H1 (cell line): ENCODE results near the gene EVPL. TPM values are rescaled to one million over a fixed set of nuclear protein-coding genes. Genes with fewer than 3 reads are reported as not detected.

Source experiments
- CTCF ChIA-PET: fragments of 300-600 bp; sonication (Branson Sonifier 250); formaldehyde crosslinking; loops from one replicate; lab custom pipeline; 2021; ENCODE audit not compliant: partially characterized antibody; lab: Charles Lee
- POLR2A ChIA-PET: fragments of 300-600 bp; sonication (Branson Sonifier 250); formaldehyde crosslinking; loops from one replicate; lab custom pipeline; 2021; ENCODE audit warnings: inconsistent platforms; ENCODE audit not compliant: partially characterized antibody; lab: Charles Lee
- DNase-seq, 2 experiments: peaks; one replicate each; pipeline versions ENCODE4 v3.0.0 to v3.0.0-alpha.2; 2010 to 2022; ENCODE audit warnings: low spot score in 2 of 2, low read depth in 1 of 2, mixed read lengths in 1 of 2
- FAIRE-seq: peaks from 2 replicates; lab custom pipeline; 2011; peaks lifted over from hg19 to GRCh38; lab: Jason Lieb, UNC
- H2AFZ ChIP-seq: 2 replicates; pipeline ENCODE4 v1.8.1; 2012; ENCODE audit warnings: low read length, inconsistent platforms
- H2AK5ac ChIP-seq: 2 replicates; pipeline ENCODE4 v1.6.1; 2013; ENCODE audit warnings: low read depth, low read length
- H2BK120ac ChIP-seq: replicated peaks from 2 replicates; pipeline ENCODE3; 2013; ENCODE audit warnings: low read depth, low read length, inconsistent platforms
- H2BK12ac ChIP-seq: 2 replicates; pipeline ENCODE4 v1.6.1; 2013; ENCODE audit warnings: low read depth, low read length
- H2BK15ac ChIP-seq: 2 replicates; pipeline ENCODE4 v1.6.1; 2013; ENCODE audit warnings: low read length
- H2BK20ac ChIP-seq: 2 replicates; pipeline ENCODE4 v1.6.1; 2013; ENCODE audit warnings: low read length
- H2BK5ac ChIP-seq: 2 replicates; pipeline ENCODE4 v1.6.1; 2013; ENCODE audit warnings: low read depth, low read length
- H3K14ac ChIP-seq: 2 replicates; pipeline ENCODE4 v1.6.1; 2013; ENCODE audit warnings: inconsistent platforms; ENCODE audit not compliant: insufficient read length
- H3K18ac ChIP-seq: 2 replicates; pipeline ENCODE4 v1.6.1; 2013; ENCODE audit warnings: low read length; ENCODE audit errors: extremely low read depth
- H3K23ac ChIP-seq: 2 replicates; pipeline ENCODE4 v1.6.1; 2013; ENCODE audit warnings: inconsistent platforms; ENCODE audit not compliant: insufficient read length
- H3K23me2 ChIP-seq: 2 replicates; pipeline ENCODE4 v1.6.1; 2013; ENCODE audit warnings: low read depth, low read length
- H3K27ac ChIP-seq: 2 replicates; pipeline ENCODE4 v1.6.1; 2011; ENCODE audit warnings: low read depth, low read length, inconsistent platforms
- H3K27me3 ChIP-seq, 4 experiments: replicated peaks in 1 of 4; 1 replicate in 1 of 4; 2 replicates in 3 of 4; pipeline versions ENCODE4 v1.6.1 to v1.8.1; 2011 to 2013; ENCODE audit warnings: low read length in 3 of 4, mild to moderate bottlenecking in 3 of 4, inconsistent platforms in 2 of 4, mixed read lengths in 2 of 4, moderate library complexity in 1 of 4; ENCODE audit not compliant: control insufficient read depth in 3 of 4, insufficient read depth in 3 of 4; ENCODE audit errors: extremely low read depth in 1 of 4
- H3K36me3 ChIP-seq, 4 experiments: 2 replicates each; pipeline versions ENCODE4 v1.6.1 to v1.8.1; 2011 to 2013; ENCODE audit warnings: mild to moderate bottlenecking in 4 of 4, low read length in 3 of 4, moderate library complexity in 2 of 4, control low read depth in 1 of 4, inconsistent platforms in 1 of 4; ENCODE audit not compliant: insufficient read depth in 4 of 4, control insufficient read depth in 2 of 4
- H3K4ac ChIP-seq: replicated peaks from 2 replicates; pipeline ENCODE3; 2013; ENCODE audit warnings: low read length, low read depth, mixed read lengths, inconsistent platforms; ENCODE audit not compliant: insufficient read length
- H3K4me1 ChIP-seq, 4 experiments: replicated peaks in 1 of 4; 1 replicate in 1 of 4; 2 replicates in 3 of 4; pipeline versions ENCODE4 v1.6.1 to v1.8.1; 2011 to 2013; ENCODE audit warnings: low read length in 3 of 4, inconsistent platforms in 2 of 4, mixed read lengths in 1 of 4; ENCODE audit not compliant: insufficient read depth in 4 of 4, control insufficient read depth in 3 of 4
- H3K4me2 ChIP-seq, 2 experiments: 2 replicates each; pipeline versions ENCODE4 v1.6.1 to v1.8.1; 2011 to 2013; ENCODE audit warnings: low read depth in 2 of 2, low read length in 2 of 2, control low read depth in 1 of 2, inconsistent platforms in 1 of 2, mild to moderate bottlenecking in 1 of 2; ENCODE audit not compliant: insufficient read depth in 1 of 2
- H3K4me3 ChIP-seq, 4 experiments: fragments of 200-600, 300-600 bp in 1 of 4; sonication (generic), shearing (Covaris generic), sonication (Bioruptor Twin) in 1 of 4; 2 replicates each; pipeline versions ENCODE4 v1.5.1 to v1.8.1; 2011 to 2016; ENCODE audit warnings: low read length in 4 of 4, low read depth in 3 of 4, control low read depth in 2 of 4, inconsistent platforms in 2 of 4, mild to moderate bottlenecking in 2 of 4, mixed read lengths in 1 of 4, moderate library complexity in 1 of 4; ENCODE audit not compliant: insufficient read depth in 2 of 4; ENCODE audit errors: extremely low read depth in 1 of 4
- H3K56ac ChIP-seq: replicated peaks from 2 replicates; pipeline ENCODE3; 2013; ENCODE audit warnings: low read depth, mild to moderate bottlenecking, mixed read lengths, low read length, inconsistent platforms; ENCODE audit not compliant: insufficient read length
- H3K79me1 ChIP-seq: 2 replicates; pipeline ENCODE4 v1.6.1; 2013; ENCODE audit warnings: low read depth, low read length, control low read depth
- H3K79me2 ChIP-seq, 2 experiments: 2 replicates each; pipeline versions ENCODE4 v1.6.1 to v1.8.1; 2012 to 2013; ENCODE audit warnings: low read length in 2 of 2, mild to moderate bottlenecking in 2 of 2, inconsistent platforms in 1 of 2; ENCODE audit not compliant: insufficient read depth in 2 of 2, control insufficient read depth in 1 of 2
- H3K9ac ChIP-seq, 4 experiments: replicated peaks in 1 of 4; 1 replicate in 1 of 4; 2 replicates in 3 of 4; pipeline versions ENCODE4 v1.6.1 to v1.8.1; 2011 to 2013; ENCODE audit warnings: low read depth in 3 of 4, low read length in 3 of 4, control low read depth in 2 of 4, mild to moderate bottlenecking in 2 of 4, moderate library complexity in 2 of 4, inconsistent platforms in 1 of 4; ENCODE audit errors: extremely low read depth in 1 of 4
- H3K9me3 ChIP-seq, 2 experiments: 2 replicates each; pipeline versions ENCODE4 v1.6.1 to v1.8.1; 2012 to 2013; ENCODE audit warnings: mild to moderate bottlenecking in 2 of 2, moderate library complexity in 2 of 2, control low read depth in 1 of 2, inconsistent platforms in 1 of 2, low read depth in 1 of 2, low read length in 1 of 2, mixed read lengths in 1 of 2; ENCODE audit not compliant: insufficient read depth in 2 of 2
- H4K20me1 ChIP-seq, 2 experiments: replicated peaks in 1 of 2; 2 replicates each; pipeline versions ENCODE3 to v1.8.1; 2011 to 2013; ENCODE audit warnings: inconsistent platforms in 2 of 2, low read length in 2 of 2, mild to moderate bottlenecking in 1 of 2; ENCODE audit not compliant: insufficient read depth in 2 of 2, control insufficient read depth in 1 of 2
- H4K5ac ChIP-seq: 2 replicates; pipeline ENCODE4 v1.6.1; 2013; ENCODE audit warnings: low read length, low read depth, mixed read lengths, inconsistent platforms; ENCODE audit not compliant: insufficient read length
- H4K8ac ChIP-seq: 2 replicates; pipeline ENCODE4 v1.8.0; 2013; ENCODE audit warnings: mild to moderate bottlenecking, moderate library complexity, low read length, inconsistent platforms; ENCODE audit not compliant: insufficient read depth; ENCODE audit errors: extremely low read depth
- H4K91ac ChIP-seq: replicated peaks from 2 replicates; pipeline ENCODE3; 2013; ENCODE audit warnings: low read length, mixed read lengths, inconsistent platforms; ENCODE audit not compliant: insufficient read length
- BCL11A ChIP-seq, 2 experiments: IDR thresholded peaks; one replicate each; pipeline ENCODE4 v1.6.1; 2011; ENCODE audit warnings: low read depth in 2 of 2, low read length in 2 of 2, mild to moderate bottlenecking in 2 of 2
- CEBPB ChIP-seq: IDR thresholded peaks from 2 replicates; pipeline ENCODE4 v1.6.1; 2012; ENCODE audit warnings: low read depth, low read length
- CREB1 ChIP-seq: IDR thresholded peaks from 2 replicates; pipeline ENCODE4 v1.6.1; 2012; ENCODE audit warnings: inconsistent platforms
- CTBP2 ChIP-seq: IDR thresholded peaks from 2 replicates; pipeline ENCODE4 v1.7.0; 2011; ENCODE audit warnings: borderline replicate concordance, mild to moderate bottlenecking, moderate library complexity, mixed read lengths, low read length; ENCODE audit not compliant: insufficient read depth, insufficient read length
- JUND ChIP-seq: IDR thresholded peaks from 2 replicates; pipeline ENCODE4 v1.6.1; 2011; ENCODE audit warnings: mild to moderate bottlenecking, improper control_type of control experiment, low read length
- KDM1A ChIP-seq: fragments of 200-600, 300-600 bp; sonication (generic); IDR thresholded peaks from 2 replicates; pipeline ENCODE4 v1.7.1; 2016; ENCODE audit warnings: mild to moderate bottlenecking, low read length, borderline replicate concordance
- POLR2A ChIP-seq, 2 experiments: IDR thresholded peaks; 1 replicate in 1 of 2; 2 replicates in 1 of 2; pipeline ENCODE4 v1.6.1; 2011; ENCODE audit warnings: low read depth in 2 of 2, low read length in 2 of 2, mild to moderate bottlenecking in 2 of 2; ENCODE audit errors: control extremely low read depth in 1 of 2
- SAP30 ChIP-seq: fragments of 300-600 bp; sonication (generic); IDR thresholded peaks from 2 replicates; pipeline ENCODE4 v1.7.1; 2012; ENCODE audit warnings: low read length, moderate library complexity, mild to moderate bottlenecking, inconsistent platforms; ENCODE audit not compliant: insufficient read depth, insufficient replicate concordance
- TCF12 ChIP-seq: IDR thresholded peaks from 2 replicates; pipeline ENCODE4 v1.6.1; 2011; ENCODE audit warnings: low read depth, mild to moderate bottlenecking, low read length
- WGBS, 2 experiments: shearing (Covaris generic) in 1 of 2; methylation state at CpG; one replicate each; pipeline versions ENCODE4 v1.1.6 to v1.1.7; 2013 to 2015; ENCODE audit warnings: low lambda C conversion rate in 2 of 2, mixed read lengths in 2 of 2, inconsistent platforms in 1 of 2, low coverage in 1 of 2, missing lambda C conversion rate in 1 of 2; ENCODE audit not compliant: insufficient replicate concordance in 2 of 2, insufficient coverage in 1 of 2, insufficient read length in 1 of 2; ENCODE audit errors: extremely low coverage in 1 of 2, missing lambda C conversion rate in 1 of 2; 5-methylcytosine and 5-hydroxymethylcytosine counted together
- polyA plus RNA-seq, 7 experiments: library from polyadenylated mRNA; depleted of rRNA in 3 of 7; stranded (reverse) in 5 of 7; unstranded in 2 of 7; fragments of >200 nt in 5 of 7; fragments of 200-250 nt in 2 of 7; gene quantifications; 1 replicate in 5 of 7; 2 replicates in 1 of 7; 4 replicates in 1 of 7; pipeline versions ENCODE4 v1.2.1 to v1.2.3, GENCODE V29; 2011 to 2013; ENCODE audit warnings: missing spikeins in 2 of 7, mixed read lengths in 2 of 7
- total RNA-seq: library from RNA; stranded (reverse); fragmentation: NEBNext Ultra II Directional; extraction: Animal tissue kit (Norgen Biotek cat#: 25700); gene quantifications from 2 replicates; pipeline ENCODE4 v1.2.1, GENCODE V29; 2021

EVPL gene
- total and polyA plus RNA-seq, 2 of the 8 experiments (the other 6 are each of a cell fraction or from before 2014, with no cell fraction given): 0.20 to 0.99 TPM

GRCh38 chr17:76009969-76010661, 17.0 kb downstream of the EVPL start:
- TF ChIP-seq BCL11A (IDR thresholded peaks at IDR 0.05; ENCODE audit: low read depth in 2 of 2, low read length in 2 of 2) (no peak), KDM1A (no peak), CTBP2 (no peak), POLR2A (IDR thresholded peaks at IDR 0.05; ENCODE audit: control extremely low read depth in 1 of 2, low read depth in 2 of 2, low read length in 2 of 2) (no peak), SAP30 (no peak), CEBPB (no peak), JUND (no peak), TCF12 (no peak), CREB1 (no peak)
- H2BK5ac ChIP-seq: no peak overlapping the region
- H3K4me2 ChIP-seq: no peak overlapping the region
- ChIA-PET CTCF (interaction anchor here (0.5 to 32.0 kb wide), 14 partner anchors 4 to 356 kb away, joined by 3 to 885 read pairs (median 4); partner anchors contain the start of genes CDK3, EVPL, FBF1 and MRPL38), POLR2A (interaction anchor here (0.9 to 1.3 kb wide), 4 partner anchors 17 to 261 kb away, joined by 3 read pairs; no protein-coding TSS in a partner anchor)
- no peak overlapping the region for H3K4ac ChIP-seq
- no peak overlapping the region for H2BK20ac ChIP-seq
- no peak overlapping the region for H3K4me3 ChIP-seq
- H2BK12ac ChIP-seq: no peak overlapping the region
- H4K91ac ChIP-seq: no peak overlapping the region
- H3K4me1 ChIP-seq: peaks cover 0 to 2% (median under 1%) of the 10 kb centered on the region in 4 experiments; a peak in 3 of 7 replicates
- H2BK15ac ChIP-seq: no peak overlapping the region
- H3K79me2 ChIP-seq: no peaks in the 10 kb centered on the region
- H4K8ac ChIP-seq: no peak overlapping the region; the same call in 1 of the 2 replicates
- WGBS, 2 experiments: 89% methylated on average over 19 of the region's 21 CpGs; no CpG with 5 or more reads in 1 of the 2 experiments
- no peaks in the 10 kb centered on the region for H3K79me1 ChIP-seq
- no peak overlapping the region for H2AFZ ChIP-seq
- no peak overlapping the region for H3K27ac ChIP-seq
- no peak overlapping the region for H3K56ac ChIP-seq
- H3K18ac ChIP-seq: no peak overlapping the region
- no peaks in the 10 kb centered on the region for H3K23me2 ChIP-seq
- H3K14ac ChIP-seq: no peak overlapping the region
- no peak overlapping the region for H2BK120ac ChIP-seq
- H3K9me3 ChIP-seq: no peaks in the 10 kb centered on the region; a peak in 1 of 4 replicates
- H4K5ac ChIP-seq: no peak overlapping the region
- H2AK5ac ChIP-seq: no peak overlapping the region
- FAIRE-seq: no peak
- H3K9ac ChIP-seq: no peak overlapping the region
- no peak overlapping the region for H3K23ac ChIP-seq
- H3K27me3 ChIP-seq: no peaks in the 10 kb centered on the region; a peak in 1 of 7 replicates
- H4K20me1 ChIP-seq: no peaks in the 10 kb centered on the region
- DNase-seq: no peak
- H3K36me3 ChIP-seq: no peaks in the 10 kb centered on the region; a peak in 1 of 8 replicates
